KMS-11 (cell line): ENCODE data around the gene CENPP.

Source experiments
- H2AFZ ChIP-seq: fragments of 200-600 bp; sonication (generic); 2 replicates; pipeline ENCODE4 v1.6.1; 2016; ENCODE audit warnings: antibody characterized with exemption, mixed run types, low read depth
- H3K27ac ChIP-seq: fragments of 200-600 bp; sonication (generic); 2 replicates; pipeline ENCODE4 v1.6.1; 2016; ENCODE audit warnings: mild to moderate bottlenecking, mixed run types
- H3K27me3 ChIP-seq: fragments of 200-600 bp; sonication (generic); 2 replicates; pipeline ENCODE4 v1.6.1; 2017; ENCODE audit warnings: mild to moderate bottlenecking, low read depth, mixed run types, moderate library complexity; ENCODE audit not compliant: insufficient read depth
- H3K36me3 ChIP-seq: fragments of 200-600 bp; sonication (generic); 2 replicates; pipeline ENCODE4 v1.6.1; 2017; ENCODE audit warnings: mild to moderate bottlenecking, mixed run types; ENCODE audit not compliant: insufficient read depth
- H3K4me1 ChIP-seq: fragments of 200-600 bp; sonication (generic); 2 replicates; pipeline ENCODE4 v1.6.1; 2016; ENCODE audit warnings: mild to moderate bottlenecking, low read depth, mixed run types; ENCODE audit not compliant: poor library complexity, severe bottlenecking
- H3K4me2 ChIP-seq: fragments of 200-600 bp; sonication (generic); 2 replicates; pipeline ENCODE4 v1.7.0; 2016; ENCODE audit warnings: mild to moderate bottlenecking, mixed run types
- H3K4me3 ChIP-seq: fragments of 200-600 bp; sonication (generic); IDR thresholded peaks from 2 replicates; pipeline ENCODE4 v1.6.1; 2017; ENCODE audit warnings: low read depth, low read length, mixed read lengths; ENCODE audit not compliant: insufficient read depth
- H3K79me2 ChIP-seq: fragments of 200-600 bp; sonication (generic); 2 replicates; pipeline ENCODE4 v1.6.1; 2016; ENCODE audit warnings: low read depth, mixed run types; ENCODE audit not compliant: insufficient read depth
- H3K9ac ChIP-seq: fragments of 200-600 bp; sonication (generic); 2 replicates; pipeline ENCODE4 v1.6.1; 2016; ENCODE audit warnings: mild to moderate bottlenecking, mixed run types
- H4K20me1 ChIP-seq: fragments of 200-600 bp; sonication (generic); 2 replicates; pipeline ENCODE4 v1.6.1; 2016; ENCODE audit warnings: mild to moderate bottlenecking, mixed run types; ENCODE audit not compliant: insufficient read depth
- CTCF ChIP-seq: fragments of 200-600 bp; sonication (generic); conservative IDR thresholded peaks from 2 replicates; pipeline ENCODE4 v1.6.1; 2017; ENCODE audit warnings: low read depth, mild to moderate bottlenecking, antibody characterized with exemption, low read length, moderate library complexity, mixed read lengths

The CENPP gene

GRCh38 chr9:92467041-92467440 is 141.3 kb downstream of the CENPP start:
- Histone ChIP-seq H4K20me1 (no peaks in the 10 kb centered on the region), H3K79me2 (no peaks in the 10 kb centered on the region), H2AFZ (no peak overlapping the region), H3K27ac (no peak overlapping the region), H3K9ac (no peak overlapping the region), H3K4me2 (no peak overlapping the region), H3K36me3 (no peaks in the 10 kb centered on the region; the same call in 1 of the 2 replicates), H3K4me3 (no peak overlapping the region), H3K27me3 (no peaks in the 10 kb centered on the region), H3K4me1 (no peaks in the 10 kb centered on the region)
- TF ChIP-seq CTCF, result no peak

GRCh38 chr9:92467511-92467910 is 141.8 kb downstream of the CENPP start:
- Histone ChIP-seq H3K27ac (no peak overlapping the region), H3K4me3 (no peak overlapping the region), H3K4me2 (no peak overlapping the region), H3K4me1 (no peaks in the 10 kb centered on the region), H3K27me3 (no peaks in the 10 kb centered on the region), H4K20me1 (no peaks in the 10 kb centered on the region), H3K9ac (no peak overlapping the region), H3K79me2 (no peaks in the 10 kb centered on the region), H3K36me3 (no peaks in the 10 kb centered on the region; the same call in 1 of the 2 replicates), H2AFZ (no peak overlapping the region)
- TF ChIP-seq CTCF, result no peak

- H3K4me2 ChIP-seq, result no peak overlapping the region
- TF ChIP-seq CTCF, result no peak
Observed at GRCh38 chr9:92468206-92468605, 142.5 kb downstream of the CENPP start.

GRCh38 chr9:92474587-92474986 is 148.8 kb downstream of the CENPP start:
- H3K79me2 ChIP-seq, result no peaks in the 10 kb centered on the region
- H3K4me2 ChIP-seq, result no peak overlapping the region
- no peaks in the 10 kb centered on the region for H4K20me1 ChIP-seq
- no peak for TF ChIP-seq CTCF
- no peak overlapping the region for H3K27ac ChIP-seq
- H3K36me3 ChIP-seq, result no peaks in the 10 kb centered on the region; the same call in 1 of the 2 replicates
- no peaks in the 10 kb centered on the region for H3K27me3 ChIP-seq
- no peaks in the 10 kb centered on the region for H3K4me1 ChIP-seq
- H3K9ac ChIP-seq, result no peak overlapping the region
- H3K4me3 ChIP-seq, result no peak overlapping the region
- no peak overlapping the region for H2AFZ ChIP-seq

More at GRCh38 chr9:92468206-92468605, 142.5 kb downstream of the CENPP start:
- no peaks in the 10 kb centered on the region for H4K20me1 ChIP-seq
- H3K79me2 ChIP-seq, result no peaks in the 10 kb centered on the region
- H3K27me3 ChIP-seq, result no peaks in the 10 kb centered on the region
- no peaks in the 10 kb centered on the region for H3K4me1 ChIP-seq
- H2AFZ ChIP-seq, result no peak overlapping the region
- H3K9ac ChIP-seq, result no peak overlapping the region
- no peak overlapping the region for H3K4me3 ChIP-seq
- no peaks in the 10 kb centered on the region; the same call in 1 of the 2 replicates for H3K36me3 ChIP-seq
- H3K27ac ChIP-seq, result no peak overlapping the region

GRCh38 chr9:92476962-92477361 is 151.2 kb downstream of the CENPP start:
- no peak for TF ChIP-seq CTCF
- H3K9ac ChIP-seq, result no peak overlapping the region
- no peak overlapping the region for H3K27ac ChIP-seq
- no peak overlapping the region for H2AFZ ChIP-seq
- no peak overlapping the region for H3K4me2 ChIP-seq
- no peaks in the 10 kb centered on the region for H3K79me2 ChIP-seq
- no peaks in the 10 kb centered on the region for H3K4me1 ChIP-seq
- H3K4me3 ChIP-seq, result no peak overlapping the region
- H3K36me3 ChIP-seq, result no peaks in the 10 kb centered on the region
- H4K20me1 ChIP-seq, result no peaks in the 10 kb centered on the region
- no peaks in the 10 kb centered on the region for H3K27me3 ChIP-seq
